HG03039 (cell line): ENCODE data around the gene KDELR3.

Experiments
- ATAC-seq: cut with Tn5 transposase; IDR thresholded peaks from one replicate; pipeline ENCODE4 v1.9.1; 2021; ENCODE audit warnings: mild to moderate bottlenecking, moderate library complexity; ENCODE audit not compliant: unreplicated experiment

The KDELR3 gene

GRCh38 chr22:38481162-38481870 is 13.4 kb downstream of the KDELR3 start:
- no peak for ATAC-seq

GRCh38 chr22:38481871-38482332 is 14.0 kb downstream of the KDELR3 start:
- ATAC-seq = no peak

- ATAC-seq = no peak
Measured at GRCh38 chr22:38482662-38483308, 14.9 kb downstream of the KDELR3 start.

GRCh38 chr22:38484244-38484643 is 16.3 kb downstream of the KDELR3 start:
- no peak for ATAC-seq

GRCh38 chr22:38485783-38486182 is 17.9 kb downstream of the KDELR3 start:
- ATAC-seq = no peak

GRCh38 chr22:38487946-38488345 is 20.1 kb downstream of the KDELR3 start:
- no peak for ATAC-seq

- no peak for ATAC-seq
Measured at GRCh38 chr22:38489142-38489541, 21.2 kb downstream of the KDELR3 start.

GRCh38 chr22:38489561-38490145 is 21.8 kb downstream of the KDELR3 start:
- no peak for ATAC-seq

- ATAC-seq = no peak
Measured at GRCh38 chr22:38490475-38490874, 22.6 kb downstream of the KDELR3 start.

- no peak for ATAC-seq
Measured at GRCh38 chr22:38490915-38491314, 23.0 kb downstream of the KDELR3 start.

GRCh38 chr22:38491707-38492348 is 23.9 kb downstream of the KDELR3 start:
- no peak for ATAC-seq

- ATAC-seq = no peak
Measured at GRCh38 chr22:38494498-38494897, 26.6 kb downstream of the KDELR3 start.

GRCh38 chr22:38494939-38495338 is 27.0 kb downstream of the KDELR3 start:
- ATAC-seq = no peak

- no peak for ATAC-seq
Measured at GRCh38 chr22:38497869-38498268, 30.0 kb downstream of the KDELR3 start.

- ATAC-seq = no peak
Measured at GRCh38 chr22:38501797-38502672, 34.1 kb downstream of the KDELR3 start.

GRCh38 chr22:38503021-38503420 is 35.1 kb downstream of the KDELR3 start:
- no peak for ATAC-seq

GRCh38 chr22:38504731-38505540 is 37.0 kb downstream of the KDELR3 start:
- no peak for ATAC-seq

GRCh38 chr22:38505541-38506117 is 37.7 kb downstream of the KDELR3 start:
- peak; percentile 21 for ATAC-seq
